ENCODE results near the gene CLIC3.

Gene CLIC3

DNA sequence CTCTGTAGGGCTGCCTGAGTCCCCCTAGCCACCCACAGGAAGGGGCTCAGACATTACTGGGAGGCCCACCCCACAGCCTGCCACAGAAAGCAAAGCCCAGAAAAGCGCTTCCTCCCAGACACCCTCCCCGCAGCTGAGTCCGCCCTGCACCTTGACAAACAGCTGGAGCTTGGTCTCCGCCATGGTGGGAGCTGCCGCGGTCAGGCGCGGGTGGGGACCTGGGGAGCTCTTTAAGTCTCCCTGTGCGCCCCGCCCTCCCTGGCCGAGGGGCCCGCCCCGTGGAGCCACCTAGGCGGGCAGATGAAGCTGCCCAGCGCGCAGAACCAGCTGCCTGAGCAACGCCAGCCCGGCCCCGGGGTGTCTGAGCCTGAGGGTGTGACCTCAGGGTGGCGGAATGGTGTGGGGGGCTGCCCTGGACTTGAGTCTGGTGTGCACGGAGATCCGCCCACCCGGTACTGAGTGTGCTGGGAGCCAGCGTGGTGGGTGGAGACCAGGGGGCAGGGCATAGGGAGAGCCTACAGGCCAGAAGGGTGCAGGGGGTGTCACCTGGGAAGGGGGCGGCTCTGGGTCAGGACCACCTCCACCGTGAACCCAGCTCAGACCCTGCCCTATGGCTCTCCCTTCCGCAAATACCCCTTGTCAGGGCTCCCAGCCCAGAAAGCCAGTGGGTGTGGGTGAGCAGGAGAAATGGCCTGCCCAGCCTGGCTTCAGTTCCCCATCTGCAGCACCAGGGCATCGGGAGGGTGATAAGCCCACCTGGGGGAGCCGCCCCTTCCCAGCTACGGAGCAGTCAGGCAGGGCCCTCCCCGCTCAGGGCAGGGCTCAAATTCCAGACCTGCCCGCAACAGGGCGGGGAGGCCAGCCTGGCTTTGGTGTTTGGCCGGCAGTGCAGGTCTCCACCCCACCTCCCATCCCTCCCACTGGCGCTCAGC is at the start of gene CLIC3:
Gene CLIC3 (minus strand): TSS at position 208 of the 932 bp plus-strand sequence. CDS start 25 bp downstream, at position 183.
- ATAC-seq (no peak), DNase-seq (ENCODE audit: low spot score in 2 of 2) (peak in 1 of 2 donors; percentile 75)
- H3K4me1 Mint-ChIP-seq = peaks cover 60% of the 10 kb centered on the region
- H3K9me3 Mint-ChIP-seq = no peaks in the 10 kb centered on the region
- peak within 1 kb of the TSS; percentile 69 for H3K4me3 Mint-ChIP-seq
- H3K27ac Mint-ChIP-seq = peak within 1 kb of the TSS; percentile 90
- H3K36me3 Mint-ChIP-seq = peaks cover 29% of the 10 kb centered on the region

GRCh38 chr9:137045294-137046087 is 49.1 kb upstream of the CLIC3 start:
- Mint-ChIP-seq H3K9me3 (no peaks in the 10 kb centered on the region), H3K36me3 (no peaks in the 10 kb centered on the region), H3K4me1 (peaks cover 21% of the 10 kb centered on the region), H3K27ac (no peak overlapping the region), H3K4me3 (peak overlapping the region; percentile 72)
- ATAC-seq (peak; percentile 33), DNase-seq (ENCODE audit: low spot score in 2 of 2) (no peak)

DNA sequence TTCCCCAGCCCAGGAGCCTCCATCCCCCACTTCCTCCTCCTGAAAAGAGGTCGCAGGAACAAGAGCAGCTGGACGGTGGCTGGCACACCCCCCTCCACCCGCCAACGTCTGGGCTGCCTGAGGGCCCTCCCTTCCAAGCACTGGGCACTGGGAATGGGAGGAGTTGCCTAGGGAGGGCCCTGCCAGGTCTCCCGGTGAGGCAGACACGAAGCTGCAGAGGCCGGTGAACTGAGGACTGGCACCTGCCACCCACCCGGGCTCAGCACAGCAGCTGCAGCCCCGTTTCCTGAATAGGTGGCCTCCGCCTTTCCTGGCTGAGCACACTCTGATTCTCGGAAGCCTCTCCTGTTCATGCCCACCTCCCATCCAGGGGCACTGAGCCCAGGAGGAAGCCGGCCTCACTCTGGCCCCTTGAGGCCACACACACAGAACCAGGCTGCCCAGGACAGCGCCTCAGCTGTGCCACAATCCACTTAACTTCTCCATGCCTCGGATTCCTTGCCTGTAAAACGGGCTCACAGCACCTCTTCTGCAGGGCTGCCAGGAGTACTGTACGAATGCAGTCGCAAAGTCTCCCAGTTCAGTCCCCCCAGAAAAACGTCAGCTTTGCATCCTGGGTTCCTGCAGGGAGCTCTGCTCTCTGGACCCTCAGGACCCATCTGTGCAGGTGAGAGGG is 48.3 kb upstream of the CLIC3 start:
- no peak overlapping the region for H3K27ac Mint-ChIP-seq
- H3K36me3 Mint-ChIP-seq = no peaks in the 10 kb centered on the region
- H3K4me3 Mint-ChIP-seq = peak overlapping the region; percentile 72
- no peaks in the 10 kb centered on the region for H3K9me3 Mint-ChIP-seq
- DNase-seq (ENCODE audit: low spot score in 2 of 2) = no peak
- peak; percentile 1 for ATAC-seq
- peaks cover 19% of the 10 kb centered on the region for H3K4me1 Mint-ChIP-seq

GRCh38 chr9:137044037-137044436 is 47.7 kb upstream of the CLIC3 start:
- peaks cover under 1% of the 10 kb centered on the region for H3K36me3 Mint-ChIP-seq
- no peak overlapping the region for H3K27ac Mint-ChIP-seq
- peak overlapping the region; percentile 72 for H3K4me3 Mint-ChIP-seq

GRCh38 chr9:137042751-137043727 is 46.7 kb upstream of the CLIC3 start:
- Mint-ChIP-seq H3K27ac (no peak overlapping the region), H3K4me1 (peaks cover 16% of the 10 kb centered on the region), H3K4me3 (no peak overlapping the region), H3K9me3 (no peaks in the 10 kb centered on the region), H3K36me3 (peaks cover 10% of the 10 kb centered on the region)
- no peak for DNase-seq (ENCODE audit: low spot score in 2 of 2)
- no peak for ATAC-seq

More at GRCh38 chr9:137044037-137044436, 47.7 kb upstream of the CLIC3 start:
- DNase-seq (ENCODE audit: low spot score in 2 of 2) = no peak
- no peak for ATAC-seq
- Mint-ChIP-seq H3K9me3 (no peaks in the 10 kb centered on the region), H3K4me1 (peaks cover 16% of the 10 kb centered on the region)

DNA sequence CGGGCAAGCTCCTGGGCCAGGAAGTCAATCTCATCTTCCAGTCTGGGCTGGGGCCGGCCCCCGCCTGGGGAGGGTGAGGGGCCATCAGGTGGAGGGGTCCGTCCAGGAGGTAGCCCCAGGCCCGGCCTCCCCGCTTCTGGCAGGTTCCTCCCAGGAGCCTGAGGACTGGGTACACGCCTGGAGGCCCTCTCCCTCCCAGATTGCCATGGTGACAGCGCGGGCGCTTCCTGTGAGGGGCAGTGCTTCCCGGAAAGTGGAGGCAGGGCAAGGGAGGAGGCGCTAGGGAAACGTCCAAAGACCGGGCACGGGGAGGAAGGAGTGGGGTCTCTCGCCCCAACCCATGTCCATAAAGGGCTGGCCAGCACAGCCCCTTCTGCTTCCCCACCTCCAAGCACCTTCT is 44.8 kb upstream of the CLIC3 start:
- peaks cover 18% of the 10 kb centered on the region for H3K36me3 Mint-ChIP-seq
- no peaks in the 10 kb centered on the region for H3K9me3 Mint-ChIP-seq
- H3K4me3 Mint-ChIP-seq = no peak overlapping the region
- ATAC-seq = no peak
- no peak for DNase-seq (ENCODE audit: low spot score in 2 of 2)
- H3K27ac Mint-ChIP-seq = no peak overlapping the region
- peaks cover 10% of the 10 kb centered on the region for H3K4me1 Mint-ChIP-seq

GRCh38 chr9:137040568-137040967 is 44.2 kb upstream of the CLIC3 start:
- H3K36me3 Mint-ChIP-seq = peaks cover 18% of the 10 kb centered on the region
- H3K9me3 Mint-ChIP-seq = no peaks in the 10 kb centered on the region
- peaks cover 10% of the 10 kb centered on the region for H3K4me1 Mint-ChIP-seq
- H3K4me3 Mint-ChIP-seq = no peak overlapping the region
- ATAC-seq = no peak
- no peak overlapping the region for H3K27ac Mint-ChIP-seq
- DNase-seq (ENCODE audit: low spot score in 2 of 2) = no peak

- no peak for ATAC-seq
- H3K36me3 Mint-ChIP-seq = peaks cover 24% of the 10 kb centered on the region
- DNase-seq (ENCODE audit: low spot score in 2 of 2) = no peak
- no peak overlapping the region for H3K4me3 Mint-ChIP-seq
- peaks cover 12% of the 10 kb centered on the region for H3K4me1 Mint-ChIP-seq
- no peak overlapping the region for H3K27ac Mint-ChIP-seq
- no peaks in the 10 kb centered on the region for H3K9me3 Mint-ChIP-seq
Observed at GRCh38 chr9:137039611-137040366, 43.4 kb upstream of the CLIC3 start.

GRCh38 chr9:137038916-137039315 is 42.5 kb upstream of the CLIC3 start:
- peaks cover 28% of the 10 kb centered on the region for H3K36me3 Mint-ChIP-seq
- no peak overlapping the region for H3K27ac Mint-ChIP-seq
- no peak for ATAC-seq
- peaks cover 14% of the 10 kb centered on the region for H3K4me1 Mint-ChIP-seq
- H3K4me3 Mint-ChIP-seq = no peak overlapping the region
- no peak for DNase-seq (ENCODE audit: low spot score in 2 of 2)
- no peaks in the 10 kb centered on the region for H3K9me3 Mint-ChIP-seq

DNA sequence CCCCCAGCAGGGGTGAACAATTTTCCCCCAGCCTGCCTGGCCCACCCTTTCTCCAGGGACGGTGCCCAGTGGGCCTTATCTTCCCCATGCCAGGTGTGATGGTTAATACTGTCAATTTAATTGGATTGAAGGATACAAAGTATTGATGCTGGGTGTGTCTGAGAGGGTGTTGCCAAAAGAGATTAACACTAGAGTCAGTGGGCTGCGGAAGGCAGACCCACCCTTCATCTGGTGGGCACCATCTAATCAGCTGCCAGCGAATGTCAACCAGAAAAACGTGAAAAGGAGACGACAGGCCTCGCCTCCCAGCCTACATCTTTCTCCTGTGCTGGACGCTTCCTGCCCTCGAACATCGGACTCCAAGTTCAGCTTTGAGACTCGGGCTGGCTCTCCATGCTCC is 41.1 kb upstream of the CLIC3 start:
- H3K36me3 Mint-ChIP-seq = peaks cover 28% of the 10 kb centered on the region
- H3K4me1 Mint-ChIP-seq = peaks cover 23% of the 10 kb centered on the region
- H3K4me3 Mint-ChIP-seq = no peak overlapping the region
- DNase-seq (ENCODE audit: low spot score in 2 of 2) = no peak
- no peaks in the 10 kb centered on the region for H3K9me3 Mint-ChIP-seq
- no peak overlapping the region for H3K27ac Mint-ChIP-seq
- no peak for ATAC-seq

GRCh38 chr9:137037035-137037434 is 40.7 kb upstream of the CLIC3 start:
- H3K4me1 Mint-ChIP-seq = peaks cover 27% of the 10 kb centered on the region
- no peak overlapping the region for H3K27ac Mint-ChIP-seq
- ATAC-seq (no peak), DNase-seq (ENCODE audit: low spot score in 2 of 2) (no peak)
- H3K9me3 Mint-ChIP-seq = no peaks in the 10 kb centered on the region
- H3K36me3 Mint-ChIP-seq = peaks cover 28% of the 10 kb centered on the region
- no peak overlapping the region for H3K4me3 Mint-ChIP-seq

- Mint-ChIP-seq H3K4me3 (peak overlapping the region; percentile 82), H3K36me3 (peaks cover 28% of the 10 kb centered on the region)
- ATAC-seq = no peak
Observed at GRCh38 chr9:137035937-137036336, 39.6 kb upstream of the CLIC3 start.

GRCh38 chr9:137035507-137035834 is 39.1 kb upstream of the CLIC3 start:
- ATAC-seq = no peak
- Mint-ChIP-seq H3K4me1 (peaks cover 40% of the 10 kb centered on the region), H3K4me3 (peak overlapping the region; percentile 82), H3K9me3 (no peaks in the 10 kb centered on the region), H3K27ac (peak overlapping the region; percentile 84), H3K36me3 (peaks cover 28% of the 10 kb centered on the region)
- no peak for DNase-seq (ENCODE audit: low spot score in 2 of 2)

More at GRCh38 chr9:137035937-137036336, 39.6 kb upstream of the CLIC3 start:
- Mint-ChIP-seq H3K9me3 (no peaks in the 10 kb centered on the region), H3K4me1 (peaks cover 35% of the 10 kb centered on the region), H3K27ac (no peak overlapping the region)
- DNase-seq (ENCODE audit: low spot score in 2 of 2) = no peak

All from stimulated activated effector memory CD8-positive, alpha-beta T cell treated with anti-CD3 and anti-CD28 coated beads, Interleukin-12 subunit alpha, Interleukin-12 subunit beta, amount 100 ng/mL, for 72 hours (primary cell).